Stimulated activated CD4-positive, alpha-beta T cell treated with anti-CD3 and anti-CD28 coated beads, Interleukin-2, amount 100 ng/mL, for 48 hours (primary cell): Measurements from ENCODE around the gene CNNM2.
"Not testable (repeated sequence)": the region's sequence is repeated elsewhere in the genome, so short reads cannot be mapped to it uniquely, and the experiment has no call there.

ENCODE experiments used
- DNase-seq, 2 donors: peaks; one replicate each; pipeline ENCODE4 v3.0.0-alpha.2; 2020

Gene CNNM2

GRCh38 chr10:103042908-103043307, 124.8 kb downstream of the CNNM2 start:
- DNase-seq, result no peak

GRCh38 chr10:103044942-103045489, 126.9 kb downstream of the CNNM2 start:
- DNase-seq, result no peak

DNA sequence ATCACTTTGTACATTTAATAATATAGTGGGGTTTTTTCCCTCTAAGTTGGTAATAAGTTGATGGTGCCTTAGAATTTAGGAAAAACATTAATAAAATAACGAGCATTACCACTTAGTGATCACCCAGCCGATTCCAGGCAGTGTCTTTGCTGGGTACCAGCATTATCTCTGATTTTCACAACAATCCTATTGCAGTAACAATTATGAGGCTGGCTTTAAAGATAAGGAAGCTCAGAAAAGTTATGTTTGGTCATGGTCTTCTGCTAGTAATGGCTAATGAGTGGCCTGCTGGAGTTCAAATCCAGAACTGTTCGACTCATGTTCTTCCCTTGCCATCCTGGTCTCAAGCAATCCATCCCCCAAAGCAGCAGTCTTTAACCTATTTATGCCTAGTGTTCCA, 127.9 kb downstream of the CNNM2 start:
- DNase-seq, result no peak

DNA sequence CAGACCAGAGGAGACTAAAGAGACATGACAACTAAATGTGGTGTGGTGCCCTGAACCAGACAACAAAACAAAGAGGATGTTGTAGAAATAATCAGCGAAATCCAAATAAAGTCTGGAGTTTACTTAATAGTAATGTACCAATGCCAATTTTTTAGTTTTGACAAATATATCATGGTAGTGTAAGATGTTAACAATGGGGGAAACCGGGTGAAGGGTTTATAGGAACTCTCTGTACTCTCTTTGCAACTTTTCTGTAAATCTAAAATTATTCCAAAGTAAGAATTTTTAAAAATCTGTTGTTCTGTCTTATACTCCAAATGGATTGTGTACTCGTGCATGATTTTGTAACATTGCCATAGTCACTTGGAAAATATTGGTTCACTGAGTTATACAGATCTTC, 129.3 kb downstream of the CNNM2 start:
- no peak for DNase-seq

DNA sequence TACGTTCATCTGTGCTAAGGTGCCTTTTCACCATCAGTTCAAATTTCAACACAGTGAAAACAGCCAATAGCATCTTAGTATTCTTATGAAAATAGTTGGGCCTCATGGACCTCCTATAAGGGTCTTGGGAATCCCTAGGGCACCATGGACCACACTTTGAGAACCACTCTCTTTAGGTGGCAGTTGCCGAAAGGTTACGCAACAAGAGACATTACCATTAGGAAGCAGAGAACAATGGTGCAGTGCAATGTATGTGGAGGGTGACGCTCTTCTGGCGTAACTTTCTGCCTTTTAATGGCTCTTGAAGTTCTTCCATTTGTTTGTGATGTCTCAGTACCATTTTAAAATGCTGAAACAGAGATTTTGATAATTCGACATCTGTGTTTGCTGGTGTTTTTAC, 131.1 kb downstream of the CNNM2 start:
- no peak for DNase-seq

DNA sequence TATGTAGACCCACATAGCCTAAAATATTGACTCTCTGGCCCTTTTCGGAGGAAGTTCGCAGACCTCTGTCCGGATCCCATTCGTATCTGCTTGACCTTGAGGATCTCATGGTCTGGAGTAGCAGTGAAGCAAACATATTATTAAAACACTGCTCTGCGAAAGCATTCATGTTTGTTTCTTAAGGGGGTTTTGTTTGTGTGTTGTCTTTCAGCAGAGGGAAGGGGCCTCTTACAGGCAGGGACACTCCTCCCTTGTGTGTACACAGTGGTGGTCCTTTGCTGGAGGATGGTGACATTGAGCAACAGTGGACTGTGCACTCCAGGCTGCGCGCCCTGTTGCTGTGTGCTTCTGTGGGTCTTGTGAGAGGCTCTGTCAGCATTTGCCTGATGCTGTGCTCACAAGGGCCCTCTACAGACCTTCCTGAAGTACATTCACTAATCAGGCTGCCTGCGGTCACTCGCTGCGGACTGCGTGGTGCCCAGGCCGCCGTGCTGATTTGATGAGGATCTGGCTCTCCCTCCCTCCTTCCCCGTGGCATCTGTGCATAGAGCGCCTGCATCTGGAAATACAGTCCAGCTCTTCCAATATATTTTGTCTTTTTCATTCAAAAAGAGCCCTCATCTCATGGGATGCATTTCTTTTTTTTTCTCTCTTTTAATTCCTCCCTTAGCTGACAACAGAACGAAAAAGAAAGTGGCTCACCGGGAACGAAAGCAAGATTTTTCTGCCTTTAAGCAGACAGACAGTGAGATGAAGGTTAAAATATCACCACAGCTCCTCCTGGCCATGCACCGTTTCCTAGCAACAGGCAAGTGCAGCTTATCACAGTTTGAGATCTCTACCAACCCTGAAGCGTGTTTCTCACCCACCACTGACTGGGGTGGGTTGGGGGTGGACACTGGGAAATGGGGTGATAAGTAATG, 135.8 kb downstream of the CNNM2 start:
- peak; percentile 21 to 32 for DNase-seq

DNA sequence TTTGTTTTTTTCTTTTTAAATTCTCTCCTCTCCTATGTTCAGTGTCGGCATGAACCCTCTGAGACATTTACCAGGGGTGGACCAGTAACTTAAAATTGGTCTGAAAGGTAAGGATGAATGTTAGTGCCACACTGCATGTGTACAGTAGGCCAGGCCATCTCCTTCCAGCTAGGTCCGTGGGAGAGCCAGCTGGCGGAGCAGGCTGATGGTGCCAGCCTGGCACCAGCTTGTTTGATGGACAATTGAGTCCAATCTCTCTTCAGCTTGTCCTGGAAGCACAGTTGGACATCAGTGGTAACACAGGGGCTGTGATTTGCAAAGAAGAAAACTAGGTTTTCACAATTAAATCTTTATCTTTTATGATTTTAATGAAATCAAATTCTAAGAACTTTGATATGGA, 136.5 kb downstream of the CNNM2 start:
- DNase-seq, result no peak

DNA sequence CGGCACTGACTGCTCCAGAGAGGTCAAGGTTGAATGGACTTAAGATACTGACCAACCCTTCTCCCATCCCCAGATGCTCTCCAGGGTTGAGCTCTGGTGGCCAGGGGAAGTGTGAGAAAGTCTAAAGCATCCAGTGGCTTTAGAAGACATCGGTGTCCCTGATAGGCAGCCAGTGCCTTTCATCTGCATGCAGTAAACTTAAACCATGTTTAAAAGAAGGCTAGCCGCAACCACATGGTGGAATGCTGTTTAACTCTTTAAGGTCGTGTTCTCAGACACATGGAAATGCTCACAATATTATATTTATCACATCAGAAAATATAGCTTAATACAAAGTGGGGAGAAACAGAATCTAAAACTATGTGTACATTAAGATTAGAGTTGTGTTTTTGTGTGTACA, 137.0 kb downstream of the CNNM2 start:
- no peak for DNase-seq

DNA sequence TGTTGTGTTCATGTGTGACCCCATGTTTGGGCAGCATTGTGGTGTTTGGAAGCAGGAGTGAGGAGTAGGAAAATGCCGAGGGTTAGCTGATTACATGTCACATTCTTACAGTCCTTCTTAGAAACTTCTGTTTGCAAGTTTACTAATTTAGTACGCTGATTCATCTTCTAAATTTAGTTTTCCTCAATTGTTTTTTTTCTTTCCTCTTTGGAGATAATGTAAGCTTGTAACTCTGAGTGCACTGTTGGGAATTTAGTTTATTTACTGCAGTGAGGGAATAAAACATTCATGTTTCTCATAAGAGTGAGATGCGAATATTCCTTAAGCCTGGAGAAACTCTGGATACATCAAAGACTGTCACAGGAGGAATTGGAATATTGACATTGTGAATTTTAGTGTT, 139.9 kb downstream of the CNNM2 start:
- no peak for DNase-seq

GRCh38 chr10:103060575-103060974, 142.5 kb downstream of the CNNM2 start:
- DNase-seq, result no peak

- DNase-seq, result no peak
Observed at GRCh38 chr10:103062854-103063590, 144.9 kb downstream of the CNNM2 start.

- DNase-seq, result no peak
Observed at GRCh38 chr10:103064956-103065355, 146.9 kb downstream of the CNNM2 start.

DNA sequence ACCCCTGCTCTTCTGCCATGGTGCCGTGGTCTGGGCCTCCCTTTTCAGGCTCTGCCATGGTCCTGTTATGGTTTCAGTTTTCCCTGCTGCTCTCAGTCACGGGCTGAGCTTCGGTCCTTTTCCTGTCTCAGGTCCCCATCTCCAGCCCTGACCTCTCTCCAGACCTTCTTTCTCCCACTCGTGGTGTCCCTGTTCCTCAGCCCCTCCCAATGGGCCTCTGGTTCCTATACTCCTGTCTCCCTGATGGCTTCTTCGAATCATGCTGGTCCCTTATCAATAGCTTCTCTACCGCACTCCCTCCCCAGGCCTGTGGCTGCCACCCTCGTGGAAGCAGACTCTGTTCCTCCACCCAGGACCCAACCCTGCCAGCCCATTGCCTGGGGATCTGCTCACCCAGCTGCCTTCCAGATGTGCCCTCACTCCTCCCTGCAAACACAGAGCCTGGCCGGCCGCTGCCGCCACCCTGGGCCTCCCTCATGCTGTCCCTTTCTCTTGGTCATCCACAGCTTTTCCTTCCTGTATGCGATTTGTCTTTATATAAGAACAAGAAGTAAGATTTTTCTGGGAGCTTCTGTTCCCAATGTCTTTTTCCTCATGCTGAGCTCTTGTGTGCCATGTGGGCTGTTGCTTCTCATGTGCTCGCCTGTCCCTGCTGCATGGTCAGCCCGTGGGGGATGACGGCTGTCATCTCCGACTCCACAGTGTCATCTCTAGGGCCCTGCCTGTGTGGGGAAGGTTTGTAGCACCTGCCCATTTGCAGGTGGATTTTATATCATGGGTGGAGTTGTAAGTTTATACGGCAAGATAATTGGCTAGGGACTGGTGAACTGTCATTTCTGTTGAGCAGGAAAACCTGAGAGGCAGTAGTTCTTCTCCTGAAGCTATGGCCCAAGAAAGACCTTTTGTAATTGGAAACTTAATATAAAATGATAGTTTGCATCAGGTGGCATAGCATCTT, 148.3 kb downstream of the CNNM2 start:
- no peak for DNase-seq

DNA sequence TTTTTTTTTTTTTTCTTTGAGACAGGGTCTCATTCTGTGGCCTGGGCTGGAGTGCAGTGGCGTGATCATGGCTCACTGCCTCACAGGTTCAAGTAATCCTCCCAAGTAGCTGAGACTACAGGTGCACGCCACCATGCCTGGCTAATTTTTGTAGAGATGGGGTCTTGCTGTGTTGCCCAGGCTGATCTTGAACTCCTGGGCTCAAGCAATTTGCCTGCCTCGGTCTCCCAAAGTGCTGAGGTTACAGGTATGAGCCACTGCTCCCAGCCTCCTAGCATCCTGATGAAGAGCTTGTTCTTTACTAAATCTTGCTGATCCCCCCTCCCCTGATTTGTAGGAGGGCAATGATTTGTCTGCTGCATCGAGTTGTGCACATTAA, 149.0 kb downstream of the CNNM2 start:
- DNase-seq, result not testable (repeated sequence)

- DNase-seq, result no peak
Observed at GRCh38 chr10:103067484-103067883, 149.4 kb downstream of the CNNM2 start.

- no peak for DNase-seq
Observed at GRCh38 chr10:103067956-103068355, 149.9 kb downstream of the CNNM2 start.

GRCh38 chr10:103069453-103070331, 151.6 kb downstream of the CNNM2 start:
- peak; percentile 63 for DNase-seq

GRCh38 chr10:103072276-103072675, 154.2 kb downstream of the CNNM2 start:
- no peak for DNase-seq

GRCh38 chr10:103072891-103073290, 154.8 kb downstream of the CNNM2 start:
- DNase-seq, result no peak

DNA sequence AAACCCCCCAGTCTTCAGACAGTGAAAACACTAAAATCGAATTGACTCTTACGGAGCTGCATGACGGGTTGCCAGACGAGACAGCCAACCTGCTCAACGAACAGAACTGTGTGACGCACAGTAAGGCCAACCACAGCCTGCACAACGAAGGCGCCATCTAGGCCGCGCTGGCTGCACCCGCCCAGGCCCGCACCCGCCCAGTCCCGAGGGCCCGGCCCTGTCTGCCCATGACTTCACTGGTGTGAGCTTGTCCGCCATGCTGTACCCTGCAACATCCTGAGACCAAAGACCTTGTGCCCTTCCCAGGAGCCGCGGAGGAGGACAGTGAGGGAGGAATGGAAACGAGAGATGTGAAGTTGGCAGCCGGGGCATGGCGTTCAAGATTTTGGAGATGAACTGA, 158.9 kb downstream of the CNNM2 start:
- no peak for DNase-seq

GRCh38 chr10:103077491-103078308, 159.6 kb downstream of the CNNM2 start:
- DNase-seq, result no peak
